ENCODE results near the gene FAM163B. TPM values are rescaled to one million over a fixed set of nuclear protein-coding genes. Genes with fewer than 3 reads are reported as not detected.

The FAM163B gene
- not detected in 5 replicates for total RNA-seq (2022; extraction: Qiagen RNA extraction)

GRCh38 chr9:133609311-133610098 is at the start of gene FAM163B:
Gene FAM163B (minus strand): TSS chr9:133609389. CDS start chr9:133580223, 29,166 bp downstream.

GRCh38 chr9:133635533-133636531 is 26.6 kb upstream of the FAM163B start, which contains the start of gene DBH:
Gene DBH (plus strand): TSS chr9:133636363. CDS start chr9:133636372, 9 bp downstream.

GRCh38 chr9:133534346-133535291 is 74.6 kb downstream of the FAM163B start, which contains the start of gene ADAMTSL2:
Gene ADAMTSL2 (plus strand): TSS chr9:133534704. CDS start chr9:133536713, 2,009 bp downstream.

Other genes with a start within 250 kb of the FAM163B start
- 176 to 200 TPM (median 199 TPM) in 5 replicates for gene SURF4, start 233.3 kb downstream of the FAM163B start, total RNA-seq (2022; extraction: Qiagen RNA extraction)
- 0.90 to 1.7 TPM (median 1.1 TPM) in 5 replicates for gene STKLD1, start 233.0 kb downstream of the FAM163B start, total RNA-seq (2022; extraction: Qiagen RNA extraction)
- gene REXO4, start 191.4 kb downstream of the FAM163B start, total RNA-seq (2022; extraction: Qiagen RNA extraction): 29.6 to 38.4 TPM (median 33.0 TPM) in 5 replicates
- gene ADAMTS13, start 187.0 kb downstream of the FAM163B start, total RNA-seq (2022; extraction: Qiagen RNA extraction): 0.42 to 0.64 TPM (median 0.49 TPM) in 5 replicates
- 3.4 to 4.9 TPM (median 4.8 TPM) in 5 replicates for gene CACFD1, start 149.4 kb downstream of the FAM163B start, total RNA-seq (2022; extraction: Qiagen RNA extraction)
- 13.2 to 22.2 TPM (median 21.4 TPM) in 5 replicates for gene SLC2A6, start 130.3 kb downstream of the FAM163B start, total RNA-seq (2022; extraction: Qiagen RNA extraction)
- gene MYMK, start 84.4 kb downstream of the FAM163B start, total RNA-seq (2022; extraction: Qiagen RNA extraction): not detected in 5 replicates
- gene ADAMTSL2, start 74.7 kb downstream of the FAM163B start, total RNA-seq (2022; extraction: Qiagen RNA extraction): not detected in 5 replicates
- not detected in 5 replicates for gene DBH, start 27.0 kb upstream of the FAM163B start, total RNA-seq (2022; extraction: Qiagen RNA extraction)
- gene SARDH, start 129.0 kb upstream of the FAM163B start, total RNA-seq (2022; extraction: Qiagen RNA extraction): 0.07 to 0.19 TPM (median 0.08 TPM) in 4 of 5 replicates, not detected in the other